Eye (tissue), 1 donor: Measurements from ENCODE around the gene CNN1.
A peak's percentile ranks its signal among the peaks of the same experiment; 100 is the strongest.
"Not testable (repeated sequence)": the region's sequence is repeated elsewhere in the genome, so short reads cannot be mapped to it uniquely, and the experiment has no call there.

Experiments
- DNase-seq: peaks from one replicate; pipeline ENCODE4 v3.0.0-alpha.2; 2015

Gene CNN1

GRCh38 chr19:11534948-11535347 is 3.7 kb upstream of the CNN1 start:
- DNase-seq = no peak

- DNase-seq = peak; percentile 93
Observed at GRCh38 chr19:11535792-11536595, 2.7 kb upstream of the CNN1 start.

- DNase-seq = peak; percentile 48
Observed at GRCh38 chr19:11539495-11540365, 1.1 kb downstream of the CNN1 start.

GRCh38 chr19:11540645-11541044 is 2.0 kb downstream of the CNN1 start:
- no peak for DNase-seq

- no peak for DNase-seq
Observed at GRCh38 chr19:11541238-11541637, 2.6 kb downstream of the CNN1 start.

- no peak for DNase-seq
Observed at GRCh38 chr19:11547929-11548700, 9.5 kb downstream of the CNN1 start.

- no peak for DNase-seq
Observed at GRCh38 chr19:11549386-11549953, 10.8 kb downstream of the CNN1 start.

- no peak for DNase-seq
Observed at GRCh38 chr19:11550265-11550664, 11.6 kb downstream of the CNN1 start.

- DNase-seq = no peak
Observed at GRCh38 chr19:11551603-11552235, 13.1 kb downstream of the CNN1 start.

GRCh38 chr19:11552666-11553372 is 14.2 kb downstream of the CNN1 start:
- no peak for DNase-seq

GRCh38 chr19:11554160-11554559 is 15.5 kb downstream of the CNN1 start:
- DNase-seq = no peak

- no peak for DNase-seq
Observed at GRCh38 chr19:11555246-11555645, 16.6 kb downstream of the CNN1 start.

- no peak for DNase-seq
Observed at GRCh38 chr19:11556634-11557420, 18.2 kb downstream of the CNN1 start.

- peak; percentile 99 for DNase-seq
Observed at GRCh38 chr19:11558881-11559828, 20.5 kb downstream of the CNN1 start, which contains the start of gene ELOF1. Gene ELOF1, minus strand, starts transcription at chr19:11559230. Its CDS starts 4,883 bp downstream, at chr19:11554347.

GRCh38 chr19:11560404-11561051 is 21.9 kb downstream of the CNN1 start:
- DNase-seq = peak; percentile 87

- no peak for DNase-seq
Observed at GRCh38 chr19:11563532-11563931, 24.9 kb downstream of the CNN1 start.

- not testable (repeated sequence) for DNase-seq
Observed at GRCh38 chr19:11564082-11564807, 25.6 kb downstream of the CNN1 start.

- not testable (repeated sequence) for DNase-seq
Observed at GRCh38 chr19:11565649-11565980, 27.0 kb downstream of the CNN1 start.
